Activated CD4-positive, CD25-positive, alpha-beta regulatory T cell treated with anti-CD3 and anti-CD28 coated beads, Interleukin-2, amount 50 U/mL, for 24 hours (primary cell): Measurements from ENCODE around the gene ASPSCR1.

ENCODE experiments used
- ATAC-seq, 2 donors: fragments of 150-1000 bp; cut with Tn5 transposase; one replicate each; pipeline ENCODE4 v1.10.0; 2021; ENCODE audit warnings: mild to moderate bottlenecking in 1 of 2, moderate library complexity in 1 of 2

Gene ASPSCR1

DNA sequence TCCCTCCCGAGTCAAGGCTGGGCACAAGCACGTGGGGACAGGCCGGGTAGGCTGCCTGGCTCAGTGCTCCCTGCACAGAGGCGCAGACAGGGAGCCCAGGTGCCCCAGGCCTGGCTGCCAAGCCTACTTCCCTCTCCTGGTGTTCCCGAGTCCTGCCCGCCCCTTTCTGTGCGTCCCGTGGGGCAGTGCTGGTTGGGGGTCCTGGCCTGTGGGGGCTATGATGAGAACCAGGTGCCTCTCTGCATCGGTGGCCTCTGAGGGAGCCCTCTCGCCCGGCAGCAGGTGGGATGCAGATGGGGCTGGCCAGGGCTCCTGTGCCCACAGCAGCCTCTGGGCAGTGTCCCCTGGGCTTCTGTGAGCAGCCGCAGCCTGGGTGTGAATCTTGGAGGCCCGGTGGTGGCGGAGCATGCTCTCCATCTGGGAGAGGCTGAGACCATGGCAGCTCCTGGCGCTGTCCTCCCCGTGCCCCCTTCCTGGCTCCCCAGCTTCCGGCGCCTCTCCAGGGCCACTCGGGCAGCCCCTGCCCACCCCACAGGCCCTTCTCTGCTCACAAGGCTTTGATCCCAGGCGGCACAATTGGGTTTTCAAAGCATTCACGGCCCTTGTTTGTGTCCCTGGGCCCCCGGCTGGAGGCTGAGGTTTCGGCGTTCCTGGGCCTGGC, 38.0 kb downstream of the ASPSCR1 start:
- no peak for ATAC-seq

GRCh38 chr17:82016061-82016874, 38.8 kb downstream of the ASPSCR1 start:
- no peak for ATAC-seq

GRCh38 chr17:82016875-82017459, 39.5 kb downstream of the ASPSCR1 start:
- ATAC-seq, result no peak

- no peak for ATAC-seq
Observed at GRCh38 chr17:82017612-82018151, 40.3 kb downstream of the ASPSCR1 start.

GRCh38 chr17:82018152-82018988, 40.9 kb downstream of the ASPSCR1 start:
- no peak for ATAC-seq

DNA sequence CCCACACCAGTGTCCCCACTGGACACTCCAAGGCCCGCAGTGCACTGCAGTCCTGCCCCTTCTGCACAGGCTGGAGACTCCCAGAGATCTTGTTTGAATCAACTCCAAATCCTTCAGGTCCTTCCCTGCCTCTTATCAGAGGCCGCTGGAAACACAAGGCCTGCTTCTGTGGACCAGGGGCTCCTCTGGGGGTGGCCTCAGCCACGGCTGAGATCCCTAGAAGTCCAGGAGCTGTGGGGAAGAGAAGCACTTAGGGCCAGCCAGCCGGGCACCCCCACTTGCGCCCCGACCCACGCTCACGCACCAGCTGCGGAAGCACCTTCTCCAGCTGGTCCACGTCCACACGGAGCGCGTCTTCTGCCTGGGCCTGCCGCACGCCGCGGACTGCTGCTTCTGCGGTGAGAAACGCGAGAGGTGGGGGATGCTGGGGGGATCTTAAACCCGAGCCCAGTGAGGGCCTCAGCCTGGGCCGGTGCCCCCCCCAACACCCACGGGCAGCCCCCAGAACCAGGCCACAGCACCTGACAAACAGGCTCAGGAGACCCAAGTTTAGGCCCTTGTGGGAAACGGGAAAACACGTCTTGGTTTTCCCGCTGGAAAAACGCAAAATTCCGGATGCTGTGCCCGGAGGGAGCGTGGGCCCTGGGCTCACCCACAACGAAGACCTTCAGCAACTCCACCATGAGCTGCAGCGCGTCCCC, 41.7 kb downstream of the ASPSCR1 start:
- no peak for ATAC-seq

DNA sequence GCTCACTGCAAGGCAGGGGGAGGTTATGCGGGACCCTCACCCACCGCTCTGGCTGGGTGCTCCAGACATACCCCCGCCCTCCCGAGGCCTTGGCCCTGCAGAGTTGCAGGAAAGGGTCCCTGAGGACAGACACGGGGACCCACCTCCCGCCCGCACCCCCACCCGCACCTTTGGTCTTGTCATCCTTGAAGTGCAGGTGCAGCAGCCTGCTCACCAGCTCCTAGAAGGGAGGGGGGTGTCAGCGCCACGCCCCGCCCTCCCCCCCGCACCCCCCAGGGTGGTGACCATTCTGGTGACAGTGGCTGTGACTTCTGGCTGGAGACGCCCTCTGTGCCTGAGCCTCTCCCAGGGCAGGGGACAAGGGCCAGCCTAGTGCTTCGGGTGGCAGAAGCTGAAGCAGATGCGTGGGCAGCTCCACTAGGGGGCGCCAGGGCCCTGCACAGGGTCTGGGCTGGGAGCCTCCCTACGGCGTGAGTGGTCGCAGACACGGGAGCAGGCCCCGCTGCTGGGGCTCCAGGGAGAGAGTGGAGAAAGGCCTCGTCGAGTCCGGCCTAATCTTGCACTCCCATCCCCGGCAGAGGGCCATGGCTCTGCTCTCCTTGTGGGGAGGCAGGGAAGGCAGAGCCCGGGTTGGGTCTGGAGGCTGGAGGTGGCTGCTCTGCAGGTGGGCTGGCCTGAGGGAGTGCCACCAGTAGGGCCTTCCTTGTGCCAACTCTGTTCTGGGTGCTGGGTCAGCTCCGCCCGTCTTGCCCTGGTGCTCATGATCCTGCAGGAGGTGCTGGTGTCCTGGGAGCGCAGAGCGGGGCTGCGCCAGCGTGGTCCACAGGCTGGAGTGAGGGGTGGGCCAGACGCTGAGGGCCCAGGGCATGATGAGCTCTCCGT, 42.5 kb downstream of the ASPSCR1 start:
- no peak for ATAC-seq

- ATAC-seq, result no peak
Observed at GRCh38 chr17:82020572-82021106, 43.2 kb downstream of the ASPSCR1 start.

GRCh38 chr17:82021107-82021899, 43.9 kb downstream of the ASPSCR1 start:
- ATAC-seq, result no peak

GRCh38 chr17:82021900-82022309, 44.5 kb downstream of the ASPSCR1 start:
- ATAC-seq, result no peak

- ATAC-seq, result no peak
Observed at GRCh38 chr17:82022310-82022980, 45.0 kb downstream of the ASPSCR1 start, which contains the start of gene CENPX. CENPX (minus strand) TSS chr17:82022878; CDS start chr17:82022861, 17 bp downstream.

DNA sequence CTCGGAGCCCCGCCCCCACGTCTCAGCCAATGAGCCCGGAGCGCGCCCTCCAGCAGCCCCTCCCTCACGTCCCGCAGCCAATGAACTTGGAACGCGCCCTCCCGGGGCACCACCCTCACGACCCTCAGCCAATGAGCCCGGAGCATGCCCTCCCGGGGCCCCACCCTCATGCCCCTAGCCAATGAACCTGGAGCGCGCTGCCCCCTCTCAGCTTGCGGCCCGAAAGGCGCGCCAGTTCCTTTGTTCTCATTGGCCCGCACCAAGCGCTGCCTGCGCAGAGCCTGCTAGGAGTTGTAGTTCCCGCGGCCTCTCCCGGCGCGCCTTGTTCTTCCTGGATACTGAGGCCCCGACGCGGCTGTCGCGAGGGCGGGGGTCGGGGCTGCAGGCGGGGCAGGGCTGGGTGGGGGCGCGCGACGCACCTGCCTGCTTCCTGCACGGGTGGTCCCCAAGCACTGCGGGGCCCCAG, 45.6 kb downstream of the ASPSCR1 start, which contains the start of gene LRRC45:
LRRC45 (plus strand) TSS at position 325 of the 466 bp plus-strand sequence. CDS start 339 bp downstream, outside the sequence.
- peak; percentile 96 to 97 for ATAC-seq

- ATAC-seq, result no peak
Observed at GRCh38 chr17:82023447-82024241, 46.2 kb downstream of the ASPSCR1 start.

- ATAC-seq, result no peak
Observed at GRCh38 chr17:82024859-82025258, 47.4 kb downstream of the ASPSCR1 start.

- ATAC-seq, result no peak
Observed at GRCh38 chr17:82025401-82026107, 48.1 kb downstream of the ASPSCR1 start.

DNA sequence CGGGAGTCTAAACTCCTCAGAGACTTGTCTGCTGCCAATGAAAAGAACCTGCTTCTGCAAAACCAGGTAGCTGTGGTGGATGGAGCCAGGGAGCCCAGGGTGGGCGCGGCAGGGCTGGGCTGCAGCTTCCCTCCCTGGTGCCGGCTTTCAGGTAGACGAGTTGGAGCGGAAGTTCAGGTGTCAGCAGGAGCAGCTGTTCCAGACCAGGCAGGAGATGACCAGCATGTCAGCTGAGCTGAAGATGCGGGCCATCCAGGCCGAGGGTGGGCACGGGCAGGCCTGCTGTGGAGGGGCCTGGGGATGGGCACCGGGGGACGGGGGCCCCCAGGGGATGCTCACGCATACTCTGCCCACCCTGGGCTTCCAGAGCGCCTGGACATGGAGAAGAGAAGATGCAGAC, 50.8 kb downstream of the ASPSCR1 start:
- ATAC-seq, result no peak

DNA sequence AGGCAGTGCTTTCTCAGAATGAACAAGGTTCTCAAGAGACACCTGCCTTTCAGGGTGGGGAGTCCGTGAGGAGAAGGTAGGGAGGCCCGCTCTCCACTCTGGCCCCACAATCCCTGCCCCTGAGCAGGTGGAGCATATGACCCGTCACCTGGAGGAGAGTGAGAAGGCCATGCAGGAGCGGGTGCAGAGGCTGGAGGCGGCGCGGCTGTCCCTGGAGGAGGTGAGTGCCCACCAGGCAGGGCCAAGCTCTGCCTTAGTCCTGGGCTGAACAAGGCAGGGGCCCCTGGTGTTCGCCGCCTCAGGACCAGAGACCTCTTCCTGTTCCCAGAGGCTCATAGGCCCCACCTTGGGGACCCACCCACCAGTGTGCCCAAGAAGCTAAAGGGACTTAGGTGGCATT, 51.5 kb downstream of the ASPSCR1 start:
- no peak for ATAC-seq
